Hepatocyte (in vitro differentiated cells): Measurements from ENCODE around the gene C14orf119.

Experiments used
- CTCF ChIP-seq: fragments of 200-600 bp; sonication (generic); IDR thresholded peaks from 2 replicates; pipeline ENCODE4 v1.5.1; 2016; ENCODE audit warnings: antibody characterized with exemption, mild to moderate bottlenecking; ENCODE audit not compliant: poor library complexity
- EZH2 ChIP-seq: fragments of 200-600 bp; sonication (generic); IDR thresholded peaks from 2 replicates; pipeline ENCODE4 v1.6.1; 2016; ENCODE audit warnings: antibody characterized with exemption, mild to moderate bottlenecking, borderline replicate concordance

- no peak for TF ChIP-seq EZH2
- no peak for TF ChIP-seq CTCF
Observed at GRCh38 chr14:23114669-23115038, 19.3 kb downstream of the C14orf119 start.
